SK-N-MC (cell line): ENCODE data around the gene RRN3.
"Not testable (repeated sequence)": the region's sequence is repeated elsewhere in the genome, so short reads cannot be mapped to it uniquely, and the experiment has no call there.

ENCODE experiments used
- DNase-seq: peaks from one replicate; pipeline ENCODE4 v3.0.0-alpha.2; 2011; ENCODE audit warnings: low read depth, low spot score
- H3K27ac ChIP-seq: fragments of 200-600 bp; sonication (generic); 2 replicates; pipeline ENCODE4 v1.5.1; 2016; ENCODE audit warnings: mixed run types
- H3K36me3 ChIP-seq: fragments of 200-600 bp; sonication (generic); 2 replicates; pipeline ENCODE4 v1.6.1; 2017; ENCODE audit warnings: antibody characterized with exemption, low read length, mixed read lengths; ENCODE audit not compliant: insufficient read depth
- H3K4me3 ChIP-seq: fragments of 200-600 bp; sonication (generic); 2 replicates; pipeline ENCODE4 v1.5.1; 2016
- H3K9ac ChIP-seq: fragments of 200-600 bp; sonication (generic); 2 replicates; pipeline ENCODE4 v1.8.0; 2017; ENCODE audit warnings: mixed run types, mixed read lengths; ENCODE audit not compliant: insufficient read length
- H3K9me3 ChIP-seq: fragments of 200-600 bp; sonication (generic); 2 replicates; pipeline ENCODE4 v1.6.1; 2017; ENCODE audit warnings: low read depth, mild to moderate bottlenecking, antibody characterized with exemption, low read length, moderate library complexity, mixed read lengths

The RRN3 gene

GRCh38 chr16:15132719-15133428 is 38.8 kb upstream of the RRN3 start:
- H3K4me3 ChIP-seq, H3K9ac ChIP-seq, H3K9me3 ChIP-seq, H3K36me3 ChIP-seq, DNase-seq, H3K27ac ChIP-seq: not testable (repeated sequence)

GRCh38 chr16:15130943-15131700 is 37.0 kb upstream of the RRN3 start:
- H3K4me3 ChIP-seq, DNase-seq, H3K27ac ChIP-seq, H3K36me3 ChIP-seq, H3K9me3 ChIP-seq, H3K9ac ChIP-seq: not testable (repeated sequence)

GRCh38 chr16:15130256-15130932 is 36.3 kb upstream of the RRN3 start:
- H3K27ac ChIP-seq, H3K9me3 ChIP-seq, H3K4me3 ChIP-seq, DNase-seq, H3K36me3 ChIP-seq, H3K9ac ChIP-seq: not testable (repeated sequence)

GRCh38 chr16:15127641-15128425 is 33.8 kb upstream of the RRN3 start:
- H3K9ac ChIP-seq, H3K36me3 ChIP-seq, H3K9me3 ChIP-seq, H3K4me3 ChIP-seq, H3K27ac ChIP-seq, DNase-seq: not testable (repeated sequence)

GRCh38 chr16:15100372-15100987 is 6.4 kb upstream of the RRN3 start:
- not testable (repeated sequence) for DNase-seq

GRCh38 chr16:15099366-15099909 is 5.4 kb upstream of the RRN3 start:
- not testable (repeated sequence) for H3K36me3 ChIP-seq, H3K4me3 ChIP-seq, H3K9me3 ChIP-seq, DNase-seq, H3K9ac ChIP-seq, H3K27ac ChIP-seq

More at GRCh38 chr16:15100372-15100987, 6.4 kb upstream of the RRN3 start:
- not testable (repeated sequence) for H3K36me3 ChIP-seq, H3K9me3 ChIP-seq, H3K27ac ChIP-seq, H3K9ac ChIP-seq, H3K4me3 ChIP-seq

- not testable (repeated sequence) for H3K27ac ChIP-seq, H3K9ac ChIP-seq, H3K36me3 ChIP-seq, H3K9me3 ChIP-seq, DNase-seq, H3K4me3 ChIP-seq
Observed at GRCh38 chr16:15096583-15096972, 2.5 kb upstream of the RRN3 start.

- not testable (repeated sequence) for H3K27ac ChIP-seq
- Histone ChIP-seq H3K9ac (peak overlapping the region; percentile 89), H3K4me3 (peak overlapping the region; percentile 91)
Observed at GRCh38 chr16:15093571-15093954, 509 bp downstream of the RRN3 start.

GRCh38 chr16:15090663-15091269 is 3.3 kb downstream of the RRN3 start:
- H3K9ac ChIP-seq, H3K9me3 ChIP-seq, DNase-seq: not testable (repeated sequence)

More at GRCh38 chr16:15093571-15093954, 509 bp downstream of the RRN3 start:
- not testable (repeated sequence) for DNase-seq, H3K9me3 ChIP-seq
- peaks cover 12% of the 10 kb centered on the region; the same call in 1 of the 2 replicates for H3K36me3 ChIP-seq

GRCh38 chr16:15082788-15083187 is 11.3 kb downstream of the RRN3 start:
- peaks cover 42% of the 10 kb centered on the region for H3K36me3 ChIP-seq
- H3K4me3 ChIP-seq, DNase-seq, H3K27ac ChIP-seq, H3K9me3 ChIP-seq, H3K9ac ChIP-seq: not testable (repeated sequence)

More at GRCh38 chr16:15090663-15091269, 3.3 kb downstream of the RRN3 start:
- H3K4me3 ChIP-seq, H3K27ac ChIP-seq: not testable (repeated sequence)
- peaks cover 18% of the 10 kb centered on the region; the same call in 1 of the 2 replicates for H3K36me3 ChIP-seq

- not testable (repeated sequence) for H3K27ac ChIP-seq, H3K9ac ChIP-seq, H3K4me3 ChIP-seq, H3K9me3 ChIP-seq, DNase-seq
- H3K36me3 ChIP-seq, result peaks cover 38% of the 10 kb centered on the region
Observed at GRCh38 chr16:15080883-15081282, 13.2 kb downstream of the RRN3 start.

GRCh38 chr16:15076161-15076560 is 17.9 kb downstream of the RRN3 start:
- not testable (repeated sequence) for H3K4me3 ChIP-seq, DNase-seq, H3K9ac ChIP-seq, H3K27ac ChIP-seq, H3K9me3 ChIP-seq
- H3K36me3 ChIP-seq, result peaks cover 45% of the 10 kb centered on the region
